B cell (primary cell): ENCODE measurements around the gene PLCB1.

Experiments used
- CTCF ChIP-seq: fragments of 200-600 bp; IDR thresholded peaks from one replicate; pipeline ENCODE4 v1.8.0; 2022; ENCODE audit warnings: antibody characterized with exemption, mild to moderate bottlenecking
- EZH2 ChIP-seq: IDR thresholded peaks from 2 replicates; pipeline ENCODE4 v1.6.1; 2012; ENCODE audit warnings: borderline replicate concordance, low read depth, mild to moderate bottlenecking, moderate library complexity, low read length; ENCODE audit not compliant: insufficient read depth, poor library complexity, severe bottlenecking

GRCh38 chr20:8131598-8132483 is at the start of gene PLCB1:
- TF ChIP-seq CTCF (peak; percentile 45), EZH2 (no peak)
